Adipocyte (in vitro differentiated cells): ENCODE measurements around the gene FOXN3.

Experiments
- DNase-seq: peaks from one replicate; pipeline ENCODE4 v3.0.0-alpha.2; 2015; ENCODE audit warnings: low read depth
- H3K27me3 ChIP-seq: replicated peaks from 2 replicates; pipeline ENCODE4 v1.7.0; 2013; ENCODE audit warnings: mild to moderate bottlenecking, low read length, moderate library complexity; ENCODE audit not compliant: control insufficient read depth, insufficient read depth
- H3K36me3 ChIP-seq: 2 replicates; pipeline ENCODE4 v1.7.0; 2013; ENCODE audit warnings: low read length, mild to moderate bottlenecking, moderate library complexity; ENCODE audit not compliant: control insufficient read depth, insufficient read depth, severe bottlenecking
- H3K4me1 ChIP-seq: 2 replicates; pipeline ENCODE4 v1.7.0; 2013; ENCODE audit warnings: mild to moderate bottlenecking, low read length, moderate library complexity; ENCODE audit not compliant: control insufficient read depth, insufficient read depth
- H3K4me3 ChIP-seq: 2 replicates; pipeline ENCODE4 v1.7.0; 2013; ENCODE audit warnings: mild to moderate bottlenecking, low read length, moderate library complexity
- H3K9ac ChIP-seq: 2 replicates; pipeline ENCODE4 v1.7.0; 2013; ENCODE audit warnings: mild to moderate bottlenecking, low read length, moderate library complexity
- H3K9me3 ChIP-seq: 2 replicates; pipeline ENCODE4 v1.7.0; 2013; ENCODE audit warnings: mild to moderate bottlenecking, low read length, moderate library complexity; ENCODE audit not compliant: control insufficient read depth

The FOXN3 gene

DNA sequence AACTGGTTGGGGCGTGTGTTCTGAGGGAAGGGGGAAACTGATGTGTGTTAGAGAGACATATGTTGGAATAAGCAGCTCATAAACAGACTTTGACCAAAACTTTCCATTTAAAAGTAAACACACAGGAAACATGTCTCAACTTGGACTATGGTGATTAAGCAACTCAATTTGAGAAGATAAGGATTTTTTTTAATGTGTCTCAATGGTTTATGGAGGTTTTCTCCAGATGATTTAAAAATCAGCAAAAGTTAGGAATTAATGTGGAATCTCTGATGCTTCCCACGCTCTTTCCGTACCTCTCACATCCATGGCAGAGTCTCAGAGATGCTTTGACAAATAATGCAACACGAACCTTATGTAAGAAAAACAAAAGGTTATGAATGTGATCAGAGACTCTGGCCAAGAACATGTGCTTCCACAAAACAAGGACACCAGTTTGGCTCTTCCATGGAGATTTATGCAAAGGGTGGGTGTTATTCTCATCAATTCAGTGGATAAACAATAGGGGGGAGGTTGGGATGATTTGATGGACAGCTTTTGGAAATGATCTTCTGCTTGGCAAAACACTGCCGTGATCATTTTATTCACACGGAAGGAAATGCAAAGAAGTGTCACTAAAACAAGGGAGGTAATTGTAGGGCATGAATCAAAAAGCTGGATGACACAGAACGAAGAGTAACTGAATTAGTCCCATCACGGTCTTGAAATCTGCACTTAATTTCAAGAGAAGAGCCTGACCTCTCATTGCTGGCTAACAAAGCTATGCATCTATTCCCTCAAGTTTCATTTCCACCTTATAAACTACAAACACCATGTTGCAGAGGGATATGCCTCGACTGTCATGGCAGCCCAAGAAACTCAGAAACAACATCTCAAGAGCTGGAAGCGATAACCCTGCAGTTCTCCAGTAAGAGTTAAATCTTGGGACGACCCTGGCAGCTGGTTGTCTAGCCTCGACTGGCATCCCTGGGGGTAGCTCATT, 76.5 kb downstream of the FOXN3 start:
- H3K4me3 ChIP-seq: peak overlapping the region; percentile 57
- H3K27me3 ChIP-seq: no peaks in the 10 kb centered on the region
- no peaks in the 10 kb centered on the region for H3K36me3 ChIP-seq
- H3K9me3 ChIP-seq: no peaks in the 10 kb centered on the region
- H3K9ac ChIP-seq: peak overlapping the region; percentile 84
- DNase-seq: peak; percentile 77
- peaks cover 64% of the 10 kb centered on the region for H3K4me1 ChIP-seq

DNA sequence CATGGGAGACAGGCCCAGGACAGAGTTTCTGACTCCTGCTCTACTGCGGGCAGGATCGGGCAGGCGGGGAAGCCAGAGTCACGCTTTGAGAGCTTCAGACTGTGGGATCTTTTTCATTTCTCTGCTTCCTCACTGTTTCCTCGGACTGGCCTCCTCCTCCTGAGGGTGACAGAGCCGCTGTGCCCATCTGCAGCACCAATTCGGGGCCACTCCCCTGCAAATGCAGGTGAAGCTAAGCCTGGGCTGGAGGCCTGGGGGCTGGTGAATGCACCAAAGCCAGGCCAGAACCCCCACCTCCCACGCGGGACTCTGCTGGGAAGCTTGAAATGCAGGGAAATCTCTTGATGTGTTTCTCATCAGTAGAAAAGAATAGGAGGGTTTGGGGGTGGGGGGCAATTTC, 77.5 kb downstream of the FOXN3 start:
- no peak for DNase-seq
- H3K36me3 ChIP-seq: no peaks in the 10 kb centered on the region
- peak overlapping the region; percentile 57 for H3K4me3 ChIP-seq
- no peaks in the 10 kb centered on the region for H3K9me3 ChIP-seq
- peak overlapping the region; percentile 84 for H3K9ac ChIP-seq
- H3K4me1 ChIP-seq: peaks cover 64% of the 10 kb centered on the region
- no peaks in the 10 kb centered on the region for H3K27me3 ChIP-seq

DNA sequence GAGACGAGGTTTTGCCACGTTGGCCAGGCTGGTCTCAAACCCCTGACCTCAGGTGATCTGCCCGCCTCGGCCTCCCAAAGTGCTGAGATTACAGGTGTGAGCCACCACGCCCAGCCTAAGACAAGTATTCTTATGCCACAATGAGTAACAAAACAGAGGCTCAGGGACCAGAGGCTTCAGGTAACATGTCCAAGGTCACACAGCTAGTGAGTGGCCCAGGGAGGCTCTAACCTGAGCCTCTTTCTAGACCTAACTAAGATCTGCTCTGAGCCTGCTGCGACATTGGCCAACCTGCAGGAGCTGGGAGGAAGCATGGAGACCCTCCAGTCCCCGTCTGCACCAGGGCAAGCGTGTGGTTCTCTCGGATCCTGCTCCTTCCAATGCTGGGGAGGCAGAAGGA, 77.9 kb downstream of the FOXN3 start:
- Histone ChIP-seq H3K36me3 (no peaks in the 10 kb centered on the region), H3K9ac (peak overlapping the region; percentile 84), H3K4me3 (peak overlapping the region; percentile 57), H3K9me3 (no peaks in the 10 kb centered on the region), H3K4me1 (peaks cover 64% of the 10 kb centered on the region), H3K27me3 (no peaks in the 10 kb centered on the region)
- no peak for DNase-seq

DNA sequence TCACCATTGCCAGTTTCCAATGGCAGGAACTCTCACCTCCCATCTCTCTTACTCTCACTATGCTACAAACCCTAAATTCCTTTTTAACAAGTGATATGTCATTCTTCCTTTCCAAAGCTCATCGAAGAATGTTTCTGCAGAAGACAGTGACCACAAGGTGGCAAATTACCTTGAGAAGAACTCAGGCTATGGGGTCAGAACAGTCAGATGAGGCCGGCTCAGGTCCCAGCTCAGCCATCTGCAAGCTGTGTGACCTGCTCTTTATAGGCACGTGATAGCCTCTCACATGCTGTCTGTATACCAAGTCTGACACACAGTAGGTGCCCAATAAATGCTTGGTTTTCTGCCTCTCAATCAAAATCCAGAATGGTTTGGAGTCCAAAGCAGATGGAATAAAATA, 80.7 kb downstream of the FOXN3 start:
- H3K4me1 ChIP-seq: peaks cover 59% of the 10 kb centered on the region
- no peaks in the 10 kb centered on the region for H3K36me3 ChIP-seq
- H3K9me3 ChIP-seq: no peaks in the 10 kb centered on the region
- H3K9ac ChIP-seq: no peak overlapping the region
- no peak overlapping the region for H3K4me3 ChIP-seq
- no peak for DNase-seq
- H3K27me3 ChIP-seq: no peaks in the 10 kb centered on the region

DNA sequence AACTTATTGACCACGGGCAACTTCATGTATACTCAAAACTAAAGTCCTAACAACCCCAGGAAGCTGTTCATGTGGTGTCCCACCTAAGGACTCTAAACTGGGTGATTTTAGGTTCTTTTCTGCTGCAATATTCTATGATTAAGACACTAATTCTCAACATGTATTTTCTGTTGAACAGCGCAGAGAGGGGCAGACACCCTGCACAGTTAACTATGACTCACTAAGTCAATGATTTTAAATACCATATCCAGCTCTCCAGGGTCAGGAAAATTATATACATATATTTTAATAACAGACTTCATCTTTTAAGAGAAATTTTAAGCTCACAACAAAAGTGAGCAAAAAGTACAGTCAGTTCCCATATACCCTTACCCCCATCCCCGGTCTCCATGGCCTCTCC, 85.0 kb downstream of the FOXN3 start:
- no peak overlapping the region for H3K4me3 ChIP-seq
- H3K9ac ChIP-seq: no peak overlapping the region
- H3K27me3 ChIP-seq: no peaks in the 10 kb centered on the region
- H3K9me3 ChIP-seq: no peaks in the 10 kb centered on the region
- H3K36me3 ChIP-seq: no peaks in the 10 kb centered on the region
- peaks cover 57% of the 10 kb centered on the region for H3K4me1 ChIP-seq
- DNase-seq: peak; percentile 19

DNA sequence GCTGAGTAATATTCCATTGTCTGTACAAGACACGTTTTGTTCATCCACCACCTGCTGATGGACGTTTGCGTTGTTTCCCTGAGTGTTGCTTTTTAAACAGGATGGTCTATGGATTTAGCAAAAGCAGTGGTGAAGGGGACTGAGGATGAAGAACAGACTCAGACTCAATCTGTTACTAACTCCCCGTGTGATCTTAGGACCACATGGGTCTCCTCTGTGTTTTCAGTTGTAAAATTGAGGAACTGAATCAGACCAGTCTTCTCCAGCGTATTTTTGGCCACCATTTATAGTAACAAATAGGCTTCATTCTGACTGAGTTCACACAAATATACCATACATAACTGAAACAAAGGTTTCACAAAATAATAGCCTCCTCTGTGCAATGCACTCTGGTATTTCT, 85.6 kb downstream of the FOXN3 start:
- Histone ChIP-seq H3K9me3 (no peaks in the 10 kb centered on the region), H3K4me3 (no peak overlapping the region), H3K27me3 (no peaks in the 10 kb centered on the region), H3K9ac (no peak overlapping the region), H3K36me3 (no peaks in the 10 kb centered on the region), H3K4me1 (peaks cover 53% of the 10 kb centered on the region)
- no peak for DNase-seq

DNA sequence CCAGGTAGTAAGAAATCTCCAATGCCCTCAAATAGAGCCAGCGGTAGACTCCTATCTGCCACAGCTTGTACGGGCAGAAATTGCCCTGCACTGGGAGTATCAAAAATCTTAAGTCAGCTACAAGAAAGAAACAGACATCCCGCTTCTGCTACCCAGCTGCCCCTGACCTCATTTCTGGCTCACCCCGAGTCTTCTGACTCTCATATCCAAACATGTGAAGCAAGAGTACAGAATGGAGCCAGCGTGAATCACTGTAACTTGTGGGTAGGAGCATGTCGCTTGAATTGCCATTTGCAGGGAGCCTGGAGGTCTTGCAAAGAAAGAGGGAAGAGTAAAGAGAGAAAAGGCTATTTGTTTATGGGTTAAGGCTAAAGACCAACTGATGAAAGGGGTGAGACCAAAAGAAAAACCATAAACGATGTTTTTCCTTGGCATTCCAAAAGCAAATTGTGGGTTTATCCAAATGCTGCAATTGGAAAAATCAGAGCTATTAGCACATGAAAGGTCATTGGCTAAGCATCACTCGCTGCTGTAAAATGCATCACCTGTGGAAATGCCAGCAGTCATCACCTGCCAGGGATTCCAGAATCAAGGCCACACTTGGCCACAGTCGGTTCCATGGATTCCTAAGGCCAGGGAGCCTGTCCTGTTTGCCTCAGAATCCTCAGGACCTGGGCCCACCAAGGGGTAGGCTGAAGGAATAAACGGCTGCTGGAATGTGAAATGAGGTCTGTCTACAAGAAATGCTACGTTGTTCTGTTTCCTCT, 86.6 kb downstream of the FOXN3 start:
- H3K4me1 ChIP-seq: peaks cover 45% of the 10 kb centered on the region
- DNase-seq: peak; percentile 80
- H3K9me3 ChIP-seq: no peaks in the 10 kb centered on the region
- H3K27me3 ChIP-seq: no peaks in the 10 kb centered on the region
- H3K4me3 ChIP-seq: peak overlapping the region; percentile 69
- peaks cover 3% of the 10 kb centered on the region for H3K36me3 ChIP-seq
- peak overlapping the region; percentile 79 for H3K9ac ChIP-seq

DNA sequence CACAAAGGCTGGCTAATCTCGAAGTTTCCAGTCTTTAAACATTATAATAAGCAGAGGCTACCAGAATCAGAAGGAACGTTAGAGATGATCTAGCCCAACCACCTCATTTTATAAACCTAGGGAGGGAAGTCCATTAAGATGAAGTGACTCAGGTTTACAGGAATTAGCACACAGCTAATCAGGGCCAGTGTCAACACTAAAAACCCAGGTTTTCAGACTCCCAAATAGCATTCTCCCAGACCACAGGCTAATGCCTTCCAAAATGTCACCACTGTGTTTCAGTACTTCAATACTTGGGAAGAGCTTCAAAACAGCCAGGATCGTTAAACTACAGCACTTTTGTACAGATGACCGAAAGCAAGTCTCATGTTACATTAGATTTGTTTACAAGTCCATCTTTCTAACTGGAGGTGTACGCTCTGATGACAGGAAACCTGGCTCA, 89.2 kb downstream of the FOXN3 start:
- Histone ChIP-seq H3K9ac (no peak overlapping the region), H3K4me3 (no peak overlapping the region), H3K36me3 (peaks cover 5% of the 10 kb centered on the region), H3K4me1 (peaks cover 45% of the 10 kb centered on the region), H3K9me3 (no peaks in the 10 kb centered on the region), H3K27me3 (no peaks in the 10 kb centered on the region)
- DNase-seq: peak; percentile 37

DNA sequence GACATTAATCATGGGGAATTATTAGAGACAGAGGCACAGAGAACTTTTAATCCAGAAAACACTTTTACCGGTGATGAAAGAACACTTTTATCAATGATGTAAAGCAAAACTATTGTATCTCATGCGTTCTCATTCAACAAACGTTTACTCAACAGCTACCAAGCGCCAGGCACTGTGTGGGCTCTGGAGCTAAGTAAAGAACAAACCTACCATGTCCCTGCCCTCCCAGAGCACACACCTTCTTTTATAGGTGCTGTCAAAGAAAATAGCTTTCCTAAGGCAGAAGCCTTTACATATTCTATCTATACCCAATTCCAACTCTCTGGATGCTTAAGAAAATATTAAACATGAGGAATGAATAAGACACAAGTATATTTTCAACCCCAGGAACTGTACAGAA, 91.1 kb downstream of the FOXN3 start:
- Histone ChIP-seq H3K36me3 (peaks cover 5% of the 10 kb centered on the region), H3K4me1 (peaks cover 37% of the 10 kb centered on the region), H3K9me3 (no peaks in the 10 kb centered on the region), H3K4me3 (no peak overlapping the region), H3K9ac (no peak overlapping the region), H3K27me3 (no peaks in the 10 kb centered on the region)
- no peak for DNase-seq

DNA sequence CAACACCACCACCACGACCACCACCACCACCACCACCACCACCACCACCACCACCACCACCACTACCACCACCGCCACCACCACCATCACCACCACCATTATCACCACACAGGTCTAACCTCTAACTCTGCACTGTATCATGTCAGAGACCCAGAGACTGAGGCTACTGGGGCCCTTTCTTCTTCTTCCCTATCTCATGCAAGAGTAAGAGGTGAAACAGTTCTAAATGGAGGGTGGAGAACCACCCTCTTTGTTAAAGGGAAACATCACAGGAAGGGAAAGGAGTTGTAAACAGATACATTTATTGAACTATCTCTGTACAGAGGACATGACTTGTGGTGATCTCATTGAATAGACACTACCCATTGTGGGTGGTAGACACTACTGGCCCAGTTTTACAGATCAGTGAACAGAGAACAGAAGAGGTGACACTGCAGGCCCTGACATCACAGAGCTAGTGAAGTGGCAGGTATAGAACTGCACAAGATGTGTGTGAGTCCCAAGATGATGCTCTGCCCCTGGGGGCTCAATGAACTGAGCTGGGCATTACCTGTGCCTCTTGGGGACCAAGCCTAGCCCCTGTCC, 91.6 kb downstream of the FOXN3 start:
- H3K27me3 ChIP-seq: no peaks in the 10 kb centered on the region
- peaks cover 5% of the 10 kb centered on the region for H3K36me3 ChIP-seq
- no peaks in the 10 kb centered on the region for H3K9me3 ChIP-seq
- DNase-seq: no peak
- H3K4me3 ChIP-seq: no peak overlapping the region
- peaks cover 31% of the 10 kb centered on the region for H3K4me1 ChIP-seq
- no peak overlapping the region for H3K9ac ChIP-seq
